Esophagus squamous epithelium (tissue), 5 donors: ENCODE results near the gene SRGAP1. TPM values are rescaled to one million over a fixed set of nuclear protein-coding genes. Genes with fewer than 3 reads are reported as not detected.
"Not testable (repeated sequence)": the region's sequence is repeated elsewhere in the genome, so short reads cannot be mapped to it uniquely, and the experiment has no call there.

Experiments
- DNase-seq: peaks from one replicate; lab custom pipeline; 2025; lab: John Stamatoyannopoulos, UW
- H3K27ac ChIP-seq, 4 donors: fragments of 200-600 bp; sonication (generic); one replicate each; pipeline ENCODE4 v1.5.1; 2016 to 2019; ENCODE audit warnings: mild to moderate bottlenecking in 1 of 4
- H3K27me3 ChIP-seq, 4 donors: fragments of 200-600 bp; sonication (generic); 1 replicate in 3 of 4; 2 replicates in 1 of 4; pipeline versions ENCODE4 v1.5.1 to v1.6.0; 2017 to 2021; ENCODE audit warnings: antibody characterized with exemption in 1 of 4
- H3K36me3 ChIP-seq, 3 donors: fragments of 200-600 bp; sonication (generic); one replicate each; pipeline ENCODE4 v1.5.1; 2016 to 2019
- H3K4me1 ChIP-seq, 3 donors: fragments of 200-600 bp; sonication (generic); one replicate each; pipeline ENCODE4 v1.5.1; 2017 to 2019
- H3K4me3 ChIP-seq, 4 donors: fragments of 200-600 bp; sonication (generic); 1 replicate in 3 of 4; 2 replicates in 1 of 4; pipeline ENCODE4 v1.5.1; 2016 to 2019; ENCODE audit warnings: mild to moderate bottlenecking in 2 of 4, moderate library complexity in 1 of 4
- H3K9me3 ChIP-seq, 3 donors: fragments of 200-600 bp; sonication (generic); one replicate each; pipeline ENCODE4 v1.5.1; 2016 to 2019
- POLR2A ChIP-seq, 4 donors: fragments of 450-650 bp; IDR thresholded peaks; one replicate each; pipeline ENCODE4 v1.6.1; 2017; ENCODE audit warnings: antibody characterized with exemption in 4 of 4, mild to moderate bottlenecking in 4 of 4, moderate library complexity in 3 of 4
- WGBS, 2 donors: methylation state at CpG; one replicate each; pipeline ENCODE4 v1.1.5; 2018; 5-methylcytosine and 5-hydroxymethylcytosine counted together
- intact Hi-C: fragments of 100-400 bp; cut with DNase I; formaldehyde crosslinking; loops from one replicate; pipeline ENCODE4 v1.15.0; 2022
- total RNA-seq, 4 donors: library from RNA; depleted of rRNA; stranded (reverse); fragments of >200 nt; gene quantifications; one replicate each; pipeline ENCODE4 v1.1.0, GENCODE V29; 2016
- TF ChIP-seq, protein P1 (sequence below), 6 experiments: fragments of 450-650 bp in 4 of 6; fragments of 200-600 bp in 2 of 6; sonication (generic) in 2 of 6; IDR thresholded peaks; one replicate each; pipeline ENCODE4 v1.5.1; 2016 to 2019; ENCODE audit warnings: antibody characterized with exemption in 6 of 6, mild to moderate bottlenecking in 4 of 6, moderate library complexity in 4 of 6
- donor health status: DM: yes; HTN: yes; CAD: no.

Gene SRGAP1
- total RNA-seq, 4 donors from 2014 or later = 2.0 to 5.3 (median 3.6) TPM

DNA sequence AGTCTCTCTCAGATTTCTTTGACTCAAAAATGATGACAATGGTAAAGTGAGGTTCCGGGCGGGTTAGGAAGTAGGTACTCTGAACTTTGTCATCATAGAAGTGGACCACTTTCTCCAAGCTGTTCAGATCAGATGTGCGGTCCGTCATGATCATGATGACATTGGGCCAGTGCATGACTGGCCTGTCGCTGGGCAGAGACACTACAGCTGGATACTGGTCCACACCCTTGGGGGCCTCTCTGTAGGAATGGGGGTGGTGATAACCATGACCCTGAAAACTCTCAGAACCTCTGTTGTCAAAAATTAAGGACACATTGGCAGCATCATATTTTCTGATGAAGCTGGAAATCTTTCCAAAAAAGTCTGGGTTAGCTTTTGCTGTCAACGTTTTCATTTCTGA is 349.4 kb downstream of the SRGAP1 start:
- no peak for DNase-seq
- WGBS, 2 donors = 91 to 92% methylated on average over 5 to 6 of the region's 6 CpGs
- Histone ChIP-seq H3K4me3 (no peak overlapping the region), H3K4me1 (no peaks in the 10 kb centered on the region), H3K27ac (no peak overlapping the region), H3K9me3 (no peaks in the 10 kb centered on the region), H3K36me3 (peaks cover 0 to 35% (median 0%) of the 10 kb centered on the region in 3 donors), H3K27me3 (no peaks in the 10 kb centered on the region)
- TF ChIP-seq, protein P1, sequence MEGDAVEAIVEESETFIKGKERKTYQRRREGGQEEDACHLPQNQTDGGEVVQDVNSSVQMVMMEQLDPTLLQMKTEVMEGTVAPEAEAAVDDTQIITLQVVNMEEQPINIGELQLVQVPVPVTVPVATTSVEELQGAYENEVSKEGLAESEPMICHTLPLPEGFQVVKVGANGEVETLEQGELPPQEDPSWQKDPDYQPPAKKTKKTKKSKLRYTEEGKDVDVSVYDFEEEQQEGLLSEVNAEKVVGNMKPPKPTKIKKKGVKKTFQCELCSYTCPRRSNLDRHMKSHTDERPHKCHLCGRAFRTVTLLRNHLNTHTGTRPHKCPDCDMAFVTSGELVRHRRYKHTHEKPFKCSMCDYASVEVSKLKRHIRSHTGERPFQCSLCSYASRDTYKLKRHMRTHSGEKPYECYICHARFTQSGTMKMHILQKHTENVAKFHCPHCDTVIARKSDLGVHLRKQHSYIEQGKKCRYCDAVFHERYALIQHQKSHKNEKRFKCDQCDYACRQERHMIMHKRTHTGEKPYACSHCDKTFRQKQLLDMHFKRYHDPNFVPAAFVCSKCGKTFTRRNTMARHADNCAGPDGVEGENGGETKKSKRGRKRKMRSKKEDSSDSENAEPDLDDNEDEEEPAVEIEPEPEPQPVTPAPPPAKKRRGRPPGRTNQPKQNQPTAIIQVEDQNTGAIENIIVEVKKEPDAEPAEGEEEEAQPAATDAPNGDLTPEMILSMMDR (IDR thresholded peaks at IDR 0.05) = no peak
- no peak for TF ChIP-seq POLR2A (IDR thresholded peaks at IDR 0.05)
- intact Hi-C loops = no loop called here

DNA sequence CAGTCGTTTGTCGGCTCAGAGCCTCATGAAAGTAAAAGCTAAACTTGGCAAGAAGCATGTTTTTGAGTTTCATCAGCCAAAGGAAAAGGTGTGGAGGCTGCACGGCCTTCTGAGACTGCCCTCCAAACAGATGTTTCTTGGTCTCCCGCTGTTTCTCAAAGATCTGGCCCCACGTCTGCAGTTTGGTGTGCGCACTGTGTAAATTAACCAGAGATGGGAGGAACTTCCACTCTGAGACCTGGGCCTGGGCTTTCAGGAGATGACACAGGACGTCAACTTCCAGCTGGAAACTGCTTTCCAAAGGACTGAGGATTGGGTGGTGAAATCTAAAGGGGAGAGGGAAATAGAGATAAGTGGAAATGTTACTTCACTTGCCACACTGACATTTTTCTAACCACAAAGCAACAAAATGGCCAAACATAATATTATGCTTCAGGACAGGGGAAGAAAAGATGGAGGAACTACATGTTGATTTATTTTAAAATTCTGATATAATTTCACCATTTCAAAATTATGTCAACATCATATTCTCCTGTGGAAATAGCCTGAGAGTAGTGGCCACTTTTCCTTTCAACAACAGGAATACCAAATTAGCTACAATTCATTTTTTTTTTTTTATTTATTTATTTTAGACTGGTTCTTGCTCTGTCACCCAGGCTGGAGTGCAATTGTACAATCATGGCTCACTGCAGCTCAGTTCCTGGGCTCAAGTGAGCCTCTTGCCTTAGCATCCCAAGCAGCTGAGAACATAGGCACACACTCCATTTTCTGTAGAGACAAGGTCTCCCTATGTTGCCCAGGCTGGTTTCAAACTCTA is 350.0 kb downstream of the SRGAP1 start:
- Histone ChIP-seq H3K4me3 (no peak overlapping the region), H3K27ac (no peak overlapping the region), H3K4me1 (no peaks in the 10 kb centered on the region), H3K27me3 (no peaks in the 10 kb centered on the region), H3K9me3 (no peaks in the 10 kb centered on the region), H3K36me3 (peaks cover 0 to 35% (median 0%) of the 10 kb centered on the region in 3 donors)
- 86 to 88% methylated on average over 6 to 7 of the region's 7 CpGs for WGBS, 2 donors
- no peak for TF ChIP-seq POLR2A (IDR thresholded peaks at IDR 0.05)
- TF ChIP-seq, protein P1 (IDR thresholded peaks at IDR 0.05) = no peak
- DNase-seq = no peak
- intact Hi-C loops = no loop called here

DNA sequence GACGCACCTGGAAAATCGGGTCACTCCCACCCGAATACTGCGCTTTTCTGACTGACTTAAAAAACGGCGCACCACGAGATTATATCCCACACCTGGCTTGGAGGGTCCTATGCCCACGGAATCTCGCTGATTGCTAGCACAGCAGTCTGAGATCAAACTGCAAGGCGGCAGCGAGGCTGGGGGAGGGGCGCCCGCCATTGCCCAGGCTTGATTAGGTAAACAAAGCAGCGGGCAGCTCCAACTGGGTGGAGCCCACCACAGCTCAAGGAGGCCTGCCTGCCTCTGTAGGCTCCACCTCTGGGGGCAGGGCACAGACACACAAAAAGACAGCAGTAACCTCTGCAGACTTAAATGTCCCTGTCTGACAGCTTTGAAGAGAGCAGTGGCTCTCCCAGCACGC is 351.3 kb downstream of the SRGAP1 start:
- H3K4me1 ChIP-seq, DNase-seq, intact Hi-C loops, H3K27me3 ChIP-seq, H3K4me3 ChIP-seq, H3K9me3 ChIP-seq, H3K27ac ChIP-seq: not testable (repeated sequence)
- peaks cover 0 to 35% (median 0%) of the 10 kb centered on the region in 3 donors for H3K36me3 ChIP-seq
- no CpG with 5 or more reads among the region's 15 CpGs for WGBS, 2 donors

DNA sequence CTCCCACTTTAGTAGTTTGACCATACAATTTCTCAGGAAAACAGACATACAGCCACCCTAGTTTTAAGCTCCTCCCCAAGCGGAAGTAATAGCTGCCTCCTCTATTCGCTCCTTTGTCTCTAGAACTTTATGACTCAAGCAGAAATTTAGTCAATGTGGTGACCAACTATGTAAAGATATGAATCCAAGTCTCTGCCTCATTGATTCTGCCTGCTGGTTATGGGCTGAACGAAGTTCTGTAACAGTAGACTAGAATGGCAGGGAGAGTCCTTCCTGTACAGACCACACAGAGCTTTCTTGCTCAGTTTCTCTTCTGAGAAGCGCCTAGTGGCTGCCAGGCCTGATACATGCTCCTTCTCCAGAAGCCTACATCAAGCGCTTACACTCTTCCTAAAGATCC is 358.5 kb downstream of the SRGAP1 start:
- Histone ChIP-seq H3K9me3 (no peaks in the 10 kb centered on the region), H3K27me3 (no peaks in the 10 kb centered on the region), H3K4me1 (no peaks in the 10 kb centered on the region), H3K4me3 (no peak overlapping the region), H3K36me3 (peaks cover 0 to 45% (median 0%) of the 10 kb centered on the region in 3 donors), H3K27ac (no peak overlapping the region)
- 79 to 92% methylated on average over 5 of the region's 5 CpGs for WGBS, 2 donors
- TF ChIP-seq POLR2A (IDR thresholded peaks at IDR 0.05) = no peak
- TF ChIP-seq, protein P1 (IDR thresholded peaks at IDR 0.05) = no peak
- intact Hi-C loops = no loop called here
- no peak for DNase-seq

DNA sequence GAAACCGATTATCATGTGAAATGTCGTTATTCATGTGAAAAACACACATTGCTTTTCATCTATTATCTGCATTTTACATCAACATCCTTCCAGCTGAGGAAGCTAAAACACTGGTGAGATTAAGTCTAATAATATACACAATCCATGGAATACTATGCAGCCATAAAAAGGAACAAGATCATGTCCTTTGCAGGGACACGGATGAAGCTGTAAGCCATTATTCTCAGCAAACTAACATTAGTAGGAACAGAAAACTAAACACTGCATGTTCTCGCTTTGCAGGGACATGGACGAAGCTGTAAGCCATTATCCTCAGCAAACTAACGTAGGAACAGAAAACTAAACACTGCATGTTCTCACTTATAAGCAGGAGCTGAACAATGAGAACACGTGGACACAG is 359.3 kb downstream of the SRGAP1 start:
- intact Hi-C loops = no loop called here
- no peak for TF ChIP-seq POLR2A (IDR thresholded peaks at IDR 0.05)
- TF ChIP-seq, protein P1 (IDR thresholded peaks at IDR 0.05) = no peak
- 37 to 68% methylated on average over 7 of the region's 7 CpGs for WGBS, 2 donors

More for the DNA sequence above, 359.3 kb downstream of the SRGAP1 start:
- Histone ChIP-seq H3K4me3 (no peak overlapping the region), H3K27ac (no peak overlapping the region), H3K36me3 (peaks cover 0 to 51% (median 0%) of the 10 kb centered on the region in 3 donors), H3K4me1 (no peaks in the 10 kb centered on the region), H3K9me3 (no peaks in the 10 kb centered on the region), H3K27me3 (no peaks in the 10 kb centered on the region)
- no peak for DNase-seq
